SW480 (cell line): ENCODE results near the gene PCDHA8.
"Not testable (repeated sequence)": the region's sequence is repeated elsewhere in the genome, so short reads cannot be mapped to it uniquely, and the experiment has no call there.

Source experiments
- DNase-seq: peaks from one replicate; pipeline ENCODE4 v3.0.0-alpha.2; 2016; ENCODE audit warnings: low spot score

PCDHA8 gene

DNA sequence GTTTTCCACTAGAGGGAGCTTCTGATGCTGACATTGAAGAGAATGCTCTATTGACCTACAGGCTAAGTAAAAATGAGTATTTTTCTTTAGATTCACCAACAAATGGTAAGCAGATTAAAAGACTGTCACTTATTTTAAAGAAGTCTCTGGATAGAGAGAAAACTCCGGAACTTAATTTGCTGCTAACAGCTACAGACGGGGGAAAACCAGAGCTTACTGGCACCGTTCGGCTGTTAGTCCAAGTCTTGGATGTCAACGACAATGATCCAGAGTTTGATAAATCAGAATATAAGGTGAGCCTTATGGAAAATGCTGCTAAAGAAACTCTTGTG, 28.5 kb downstream of the PCDHA8 start:
- no peak for DNase-seq

DNA sequence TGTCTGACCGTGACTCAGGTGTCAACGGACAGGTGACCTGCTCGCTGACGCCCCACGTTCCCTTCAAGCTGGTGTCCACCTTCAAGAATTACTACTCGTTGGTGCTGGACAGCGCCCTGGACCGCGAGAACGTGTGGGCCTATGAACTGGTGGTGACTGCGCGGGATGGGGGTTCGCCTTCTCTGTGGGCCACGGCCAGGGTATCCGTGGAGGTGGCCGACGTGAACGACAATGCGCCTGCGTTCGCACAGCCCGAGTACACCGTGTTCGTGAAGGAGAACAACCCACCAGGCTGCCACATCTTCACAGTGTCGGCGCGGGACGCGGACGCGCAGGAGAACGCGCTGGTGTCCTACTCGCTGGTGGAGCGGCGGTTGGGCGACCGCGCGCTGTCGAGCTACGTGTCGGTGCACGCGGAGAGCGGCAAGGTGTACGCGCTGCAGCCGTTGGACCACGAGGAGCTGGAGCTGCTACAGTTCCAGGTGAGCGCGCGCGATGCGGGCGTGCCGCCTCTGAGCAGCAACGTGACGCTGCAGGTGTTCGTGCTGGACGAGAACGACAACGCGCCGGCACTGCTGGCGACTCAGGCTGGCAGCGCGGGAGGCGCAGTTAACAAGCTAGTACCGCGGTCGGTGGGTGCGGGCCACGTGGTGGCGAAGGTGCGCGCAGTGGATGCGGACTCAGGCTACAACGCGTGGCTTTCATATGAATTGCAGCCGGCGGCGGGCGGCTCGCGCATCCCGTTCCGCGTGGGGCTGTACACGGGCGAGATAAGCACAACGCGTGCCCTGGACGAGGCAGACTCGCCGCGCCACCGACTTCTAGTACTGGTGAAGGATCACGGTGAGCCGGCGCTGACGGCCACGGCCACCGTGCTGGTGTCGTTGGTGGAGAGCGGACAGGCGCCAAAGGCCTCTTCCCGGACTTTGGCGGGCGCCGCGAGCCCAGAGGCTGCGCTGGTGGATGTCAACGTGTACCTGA, 29.5 kb downstream of the PCDHA8 start:
- no peak for DNase-seq

DNA sequence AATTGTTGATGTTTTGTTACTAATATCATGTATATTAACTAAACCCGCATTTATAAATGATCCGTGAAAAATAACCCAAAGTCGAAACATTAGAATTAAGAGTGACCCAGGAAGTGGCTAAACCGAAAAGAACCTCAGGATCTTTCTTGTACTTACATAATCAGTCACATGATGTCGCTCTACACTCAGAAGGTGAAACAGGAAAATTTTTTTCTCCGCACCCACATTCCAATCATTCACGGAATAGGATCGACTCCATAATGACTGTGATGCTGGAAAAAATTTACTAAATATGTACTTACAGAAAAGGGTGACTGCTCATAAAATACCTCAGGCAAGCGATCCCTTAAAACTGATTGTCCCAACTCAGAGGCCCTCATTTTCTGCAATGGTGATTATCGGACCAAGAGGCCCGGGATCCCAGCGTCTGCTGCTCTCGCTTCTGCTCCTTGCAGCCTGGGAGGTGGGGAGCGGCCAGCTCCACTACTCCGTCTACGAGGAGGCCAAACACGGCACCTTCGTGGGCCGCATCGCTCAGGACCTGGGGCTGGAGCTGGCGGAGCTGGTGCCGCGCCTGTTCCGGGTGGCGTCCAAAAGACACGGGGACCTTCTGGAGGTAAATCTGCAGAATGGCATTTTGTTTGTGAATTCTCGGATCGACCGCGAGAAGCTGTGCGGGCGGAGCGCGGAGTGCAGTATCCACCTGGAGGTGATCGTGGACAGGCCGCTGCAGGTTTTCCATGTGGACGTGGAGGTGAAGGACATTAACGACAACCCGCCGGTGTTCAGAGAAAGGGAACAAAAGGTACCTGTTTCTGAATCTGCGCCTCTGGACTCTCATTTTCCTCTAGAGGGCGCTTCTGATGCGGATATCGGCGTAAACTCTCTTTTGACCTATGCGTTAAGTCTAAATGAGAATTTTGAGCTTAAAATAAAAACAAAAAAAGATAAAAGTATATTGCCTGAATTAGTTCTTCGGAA, 34.4 kb downstream of the PCDHA8 start, which contains the start of gene PCDHA12:
TSS of gene PCDHA12 (plus strand) at position 224 of the 981 bp plus-strand sequence. CDS start at position 389, 165 bp downstream.
- no peak for DNase-seq

DNA sequence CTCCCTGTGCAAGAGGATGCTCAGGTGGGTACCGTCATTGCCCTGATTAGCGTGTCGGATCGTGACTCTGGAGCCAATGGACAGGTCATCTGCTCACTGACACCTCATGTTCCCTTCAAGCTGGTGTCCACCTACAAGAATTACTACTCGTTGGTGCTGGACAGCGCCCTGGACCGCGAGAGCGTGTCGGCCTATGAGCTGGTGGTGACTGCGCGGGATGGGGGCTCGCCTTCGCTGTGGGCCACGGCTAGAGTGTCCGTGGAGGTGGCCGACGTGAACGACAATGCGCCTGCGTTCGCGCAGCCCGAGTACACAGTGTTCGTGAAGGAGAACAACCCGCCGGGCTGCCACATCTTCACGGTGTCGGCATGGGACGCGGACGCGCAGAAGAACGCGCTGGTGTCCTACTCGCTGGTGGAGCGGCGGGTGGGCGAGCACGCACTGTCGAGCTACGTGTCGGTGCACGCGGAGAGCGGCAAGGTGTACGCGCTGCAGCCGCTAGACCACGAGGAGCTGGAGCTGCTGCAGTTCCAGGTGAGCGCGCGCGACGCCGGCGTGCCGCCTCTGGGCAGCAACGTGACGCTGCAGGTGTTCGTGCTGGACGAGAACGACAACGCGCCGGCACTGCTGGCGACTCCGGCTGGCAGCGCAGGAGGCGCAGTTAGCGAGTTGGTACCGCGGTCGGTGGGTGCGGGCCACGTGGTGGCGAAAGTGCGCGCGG, 35.7 kb downstream of the PCDHA8 start:
- DNase-seq: not testable (repeated sequence)

DNA sequence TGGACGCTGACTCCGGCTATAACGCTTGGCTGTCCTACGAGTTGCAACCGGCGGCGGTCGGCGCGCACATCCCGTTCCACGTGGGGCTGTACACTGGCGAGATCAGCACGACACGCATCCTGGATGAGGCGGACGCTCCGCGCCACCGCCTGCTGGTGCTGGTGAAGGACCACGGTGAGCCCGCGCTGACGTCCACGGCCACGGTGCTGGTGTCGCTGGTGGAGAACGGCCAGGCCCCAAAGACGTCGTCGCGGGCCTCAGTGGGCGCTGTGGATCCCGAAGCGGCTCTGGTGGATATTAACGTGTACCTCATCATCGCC, 36.2 kb downstream of the PCDHA8 start:
- DNase-seq: no peak

DNA sequence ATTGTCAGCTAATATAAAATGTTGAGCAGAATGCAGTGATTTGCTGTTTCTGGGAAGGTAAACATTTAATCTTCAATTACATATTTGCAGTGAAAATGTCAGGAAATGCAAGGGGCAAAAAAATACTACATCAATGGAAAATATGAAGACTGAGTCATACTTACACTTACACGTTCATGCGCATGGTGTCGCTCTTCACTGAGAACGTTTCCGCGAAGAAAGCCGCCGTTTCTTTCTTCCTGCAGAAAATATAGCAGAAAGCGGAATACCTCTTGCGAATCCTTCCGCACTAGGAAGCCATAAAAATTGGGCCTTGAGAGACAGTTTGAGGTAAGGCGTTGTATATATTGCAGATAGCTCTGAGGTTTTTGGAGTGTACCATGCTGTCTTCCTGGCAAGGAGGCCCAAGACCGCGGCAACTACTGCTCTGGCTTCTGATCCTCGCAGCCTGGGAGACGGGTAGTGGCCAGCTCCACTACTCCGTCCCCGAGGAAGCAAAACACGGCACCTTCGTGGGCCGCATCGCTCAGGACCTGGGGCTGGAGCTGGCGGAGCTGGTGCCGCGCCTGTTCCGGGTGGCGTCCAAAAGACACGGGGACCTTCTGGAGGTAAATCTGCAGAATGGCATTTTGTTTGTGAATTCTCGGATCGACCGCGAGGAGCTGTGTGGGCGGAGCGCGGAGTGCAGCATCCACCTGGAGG, 41.1 kb downstream of the PCDHA8 start, which contains the start of gene PCDHA13:
TSS of gene PCDHA13 (plus strand) at position 236 of the 702 bp plus-strand sequence. CDS start at position 381, 145 bp downstream.
- no peak for DNase-seq

DNA sequence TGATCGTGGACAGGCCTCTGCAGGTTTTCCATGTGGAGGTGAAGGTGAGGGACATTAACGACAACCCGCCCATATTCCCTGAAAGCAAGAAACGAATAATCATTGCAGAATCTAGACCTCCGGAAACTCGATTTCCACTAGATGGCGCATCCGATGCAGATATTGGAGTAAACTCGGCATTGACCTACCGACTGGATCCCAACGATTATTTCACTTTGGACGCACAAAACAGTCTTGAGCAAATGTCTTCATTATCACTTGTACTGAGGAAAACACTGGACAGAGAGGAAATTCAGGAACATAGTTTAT, 41.6 kb downstream of the PCDHA8 start:
- peak; percentile 22 for DNase-seq

DNA sequence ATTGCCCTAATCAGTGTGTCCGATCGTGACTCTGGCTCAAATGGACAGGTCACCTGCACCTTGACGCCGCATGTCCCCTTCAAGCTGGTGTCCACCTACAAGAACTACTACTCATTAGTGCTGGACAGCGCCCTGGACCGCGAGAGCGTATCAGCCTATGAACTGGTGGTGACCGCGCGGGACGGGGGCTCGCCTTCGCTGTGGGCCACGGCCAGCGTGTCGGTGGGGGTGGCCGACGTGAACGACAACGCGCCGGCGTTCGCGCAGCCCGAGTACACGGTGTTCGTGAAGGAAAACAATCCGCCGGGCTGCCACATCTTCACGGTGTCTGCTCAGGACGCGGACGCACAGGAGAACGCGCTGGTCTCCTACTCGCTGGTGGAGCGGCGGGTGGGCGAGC, 42.4 kb downstream of the PCDHA8 start:
- DNase-seq: no peak

DNA sequence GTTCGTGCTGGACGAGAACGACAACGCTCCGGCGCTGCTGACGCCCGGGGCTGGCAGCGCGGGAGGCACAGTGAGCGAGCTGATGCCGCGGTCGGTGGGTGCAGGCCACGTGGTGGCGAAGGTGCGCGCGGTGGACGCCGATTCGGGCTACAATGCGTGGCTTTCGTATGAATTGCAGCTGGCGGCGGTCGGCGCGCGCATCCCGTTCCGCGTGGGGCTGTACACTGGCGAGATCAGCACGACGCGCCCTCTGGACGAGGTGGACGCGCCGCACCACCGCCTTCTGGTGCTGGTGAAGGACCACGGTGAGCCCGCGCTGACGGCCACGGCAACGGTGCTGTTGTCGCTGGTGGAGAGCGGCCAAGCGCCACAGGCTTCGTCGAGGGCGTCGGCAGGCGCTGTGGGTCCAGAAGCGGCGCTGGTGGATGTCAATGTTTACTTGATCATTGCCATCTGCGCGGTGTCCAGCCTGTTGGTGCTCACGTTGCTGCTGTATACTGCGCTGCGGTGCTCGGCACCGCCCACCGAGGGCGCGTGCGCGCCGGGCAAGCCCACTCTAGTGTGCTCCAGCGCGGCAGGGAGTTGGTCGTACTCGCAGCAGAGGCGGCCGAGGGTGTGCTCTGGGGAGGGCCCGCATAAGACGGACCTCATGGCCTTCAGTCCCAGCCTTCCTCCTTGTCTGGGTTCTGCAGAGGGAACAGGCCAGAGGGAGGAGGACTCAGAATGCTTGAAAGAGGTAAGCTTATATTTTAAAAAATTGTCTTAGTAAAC, 43.1 kb downstream of the PCDHA8 start:
- no peak for DNase-seq
